ENCODE data around the gene GAB2.

GAB2 gene

GRCh38 chr11:78372114-78372768 lies 45.4 kb downstream of the GAB2 start:
- no peak for TF ChIP-seq CTCF (IDR thresholded peaks at IDR 0.05)
- H3K27ac ChIP-seq = no peak overlapping the region

GRCh38 chr11:78371221-78371891 lies 46.3 kb downstream of the GAB2 start:
- H3K4me3 ChIP-seq (ENCODE audit: low read depth, low read length) = no peak overlapping the region
- TF ChIP-seq CTCF (IDR thresholded peaks at IDR 0.05) = no peak
- no peaks in the 10 kb centered on the region for H3K9me3 ChIP-seq (ENCODE audit: control insufficient read depth, low read length)
- H3K79me2 ChIP-seq = no peaks in the 10 kb centered on the region
- no peak overlapping the region for H3K9ac ChIP-seq
- H3K27ac ChIP-seq = no peak overlapping the region
- H2AFZ ChIP-seq = no peak overlapping the region
- peaks cover 9% of the 10 kb centered on the region for H3K4me1 ChIP-seq
- no peaks in the 10 kb centered on the region for H3K27me3 ChIP-seq (ENCODE audit: control insufficient read depth, insufficient read depth, low read length)
- no peak overlapping the region for H3K4me2 ChIP-seq (ENCODE audit: low read length)
- H3K36me3 ChIP-seq (ENCODE audit: control insufficient read depth, insufficient read depth, low read length) = no peaks in the 10 kb centered on the region

More at GRCh38 chr11:78372114-78372768, 45.4 kb downstream of the GAB2 start:
- no peaks in the 10 kb centered on the region for H3K36me3 ChIP-seq (ENCODE audit: control insufficient read depth, insufficient read depth, low read length)
- no peak overlapping the region for H2AFZ ChIP-seq
- no peaks in the 10 kb centered on the region for H3K27me3 ChIP-seq (ENCODE audit: control insufficient read depth, insufficient read depth, low read length)
- H3K79me2 ChIP-seq = no peaks in the 10 kb centered on the region
- no peaks in the 10 kb centered on the region for H3K9me3 ChIP-seq (ENCODE audit: control insufficient read depth, low read length)
- H3K9ac ChIP-seq = no peak overlapping the region
- H3K4me1 ChIP-seq = peaks cover 9% of the 10 kb centered on the region
- no peak overlapping the region for H3K4me2 ChIP-seq (ENCODE audit: low read length)
- no peak overlapping the region for H3K4me3 ChIP-seq (ENCODE audit: low read depth, low read length)

DNA sequence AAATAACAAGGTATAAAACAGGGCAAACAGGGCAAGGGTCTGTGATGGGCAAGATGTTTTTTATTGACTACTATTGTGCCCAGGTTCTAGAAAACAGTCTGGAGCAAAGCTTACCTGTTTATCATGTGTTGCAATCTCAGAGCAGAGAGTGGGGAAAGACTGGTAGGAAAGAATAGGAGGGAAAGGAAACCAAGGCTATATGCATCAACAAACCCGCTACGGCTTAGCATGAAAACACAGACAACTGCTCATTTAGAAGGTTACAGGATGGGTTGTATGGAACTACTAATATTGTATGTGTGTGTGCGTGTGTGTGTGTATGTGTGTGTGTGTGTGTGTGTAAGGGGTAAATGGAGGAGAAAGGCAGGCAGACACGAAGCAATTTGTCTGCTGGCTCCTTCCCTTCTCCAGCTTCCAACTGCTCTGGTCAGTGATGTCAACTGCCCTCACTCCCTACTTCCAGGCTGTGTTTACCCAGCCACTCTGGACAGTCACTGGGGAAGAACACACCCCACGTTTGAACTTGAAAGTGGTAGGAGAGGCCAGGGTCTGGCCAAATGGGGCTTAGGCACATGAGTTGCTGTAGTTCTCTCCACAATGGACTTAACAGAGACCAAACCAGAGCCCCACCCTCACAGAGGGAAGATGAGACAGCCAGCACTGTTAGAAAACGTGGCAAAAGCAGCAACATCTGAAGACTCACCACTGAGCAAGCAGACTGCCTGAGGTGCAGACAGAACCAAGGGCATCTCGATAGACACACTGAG lies 47.0 kb downstream of the GAB2 start:
- TF ChIP-seq CTCF (IDR thresholded peaks at IDR 0.05) = no peak
- Histone ChIP-seq H3K4me1 (peaks cover 9% of the 10 kb centered on the region), H3K9ac (no peak overlapping the region), H3K4me2 (ENCODE audit: low read length) (no peak overlapping the region), H3K4me3 (ENCODE audit: low read depth, low read length) (no peak overlapping the region), H3K36me3 (ENCODE audit: control insufficient read depth, insufficient read depth, low read length) (no peaks in the 10 kb centered on the region), H3K27me3 (ENCODE audit: control insufficient read depth, insufficient read depth, low read length) (no peaks in the 10 kb centered on the region), H3K79me2 (no peaks in the 10 kb centered on the region), H3K9me3 (ENCODE audit: control insufficient read depth, low read length) (no peaks in the 10 kb centered on the region), H2AFZ (no peak overlapping the region), H3K27ac (no peak overlapping the region)

- H3K4me2 ChIP-seq (ENCODE audit: low read length) = no peak overlapping the region
- TF ChIP-seq CTCF (IDR thresholded peaks at IDR 0.05) = no peak
- no peak overlapping the region for H2AFZ ChIP-seq
- H3K9ac ChIP-seq = no peak overlapping the region
- H3K79me2 ChIP-seq = no peaks in the 10 kb centered on the region
- no peak overlapping the region for H3K27ac ChIP-seq
- H3K4me3 ChIP-seq (ENCODE audit: low read depth, low read length) = no peak overlapping the region
- no peaks in the 10 kb centered on the region for H3K9me3 ChIP-seq (ENCODE audit: control insufficient read depth, low read length)
- H3K4me1 ChIP-seq = no peaks in the 10 kb centered on the region
- no peaks in the 10 kb centered on the region for H3K36me3 ChIP-seq (ENCODE audit: control insufficient read depth, insufficient read depth, low read length)
- H3K27me3 ChIP-seq (ENCODE audit: control insufficient read depth, insufficient read depth, low read length) = no peaks in the 10 kb centered on the region
These were observed 52.2 kb downstream of the GAB2 start for GRCh38 chr11:78365381-78365792.
